GM18873 (cell line): ENCODE data around the gene EXD3.
A peak's percentile ranks its signal among the peaks of the same experiment; 100 is the strongest.

Source experiments
- ATAC-seq: cut with Tn5 transposase; IDR thresholded peaks from one replicate; pipeline ENCODE4 v1.9.1; 2021; ENCODE audit warnings: mild to moderate bottlenecking, moderate library complexity, moderate number of reproducible peaks; ENCODE audit not compliant: unreplicated experiment, low FRiP score

EXD3 gene

DNA sequence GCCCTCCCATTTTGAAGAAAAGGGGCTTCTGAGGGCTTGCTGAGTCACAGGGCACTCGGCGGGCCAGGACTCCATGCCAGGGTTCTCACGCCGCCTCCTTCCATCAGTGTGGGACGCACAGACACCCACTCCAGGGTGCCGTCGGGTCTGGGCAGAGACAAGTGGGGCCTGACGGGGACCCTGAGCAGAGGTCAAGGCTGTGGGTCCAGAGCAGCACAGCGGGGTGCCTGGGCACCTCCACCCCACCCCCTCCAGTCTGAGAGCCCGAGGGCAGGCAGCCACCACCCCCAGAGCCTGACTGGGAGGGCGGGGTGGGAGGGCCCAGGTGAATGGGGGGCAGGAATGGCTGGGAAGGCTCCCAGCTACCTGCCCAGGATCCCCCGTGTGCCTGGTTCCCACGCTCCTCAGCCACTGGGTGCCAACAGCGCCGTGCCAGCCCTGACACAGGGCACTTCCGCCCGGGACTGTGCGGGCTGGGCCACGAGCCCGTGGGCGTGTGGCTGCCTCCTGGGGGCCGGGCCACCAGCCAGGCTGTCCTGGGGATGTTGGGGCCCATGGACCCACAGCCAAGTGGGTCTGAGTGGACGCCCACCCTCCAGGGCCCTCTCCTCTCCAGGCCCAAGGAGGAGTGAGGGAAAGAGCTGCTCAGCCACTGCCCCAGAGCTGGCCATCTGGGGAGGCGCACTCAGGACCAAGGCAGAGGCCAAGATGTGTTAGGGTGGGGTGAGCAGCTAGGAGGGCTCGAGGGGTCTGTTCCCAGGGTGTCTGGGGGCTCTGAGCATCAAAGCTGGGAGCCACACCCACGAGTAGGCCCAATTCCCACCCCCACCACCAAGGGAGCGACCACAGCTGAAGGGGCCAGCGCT lies 110.7 kb downstream of the EXD3 start:
- ATAC-seq, result no peak

DNA sequence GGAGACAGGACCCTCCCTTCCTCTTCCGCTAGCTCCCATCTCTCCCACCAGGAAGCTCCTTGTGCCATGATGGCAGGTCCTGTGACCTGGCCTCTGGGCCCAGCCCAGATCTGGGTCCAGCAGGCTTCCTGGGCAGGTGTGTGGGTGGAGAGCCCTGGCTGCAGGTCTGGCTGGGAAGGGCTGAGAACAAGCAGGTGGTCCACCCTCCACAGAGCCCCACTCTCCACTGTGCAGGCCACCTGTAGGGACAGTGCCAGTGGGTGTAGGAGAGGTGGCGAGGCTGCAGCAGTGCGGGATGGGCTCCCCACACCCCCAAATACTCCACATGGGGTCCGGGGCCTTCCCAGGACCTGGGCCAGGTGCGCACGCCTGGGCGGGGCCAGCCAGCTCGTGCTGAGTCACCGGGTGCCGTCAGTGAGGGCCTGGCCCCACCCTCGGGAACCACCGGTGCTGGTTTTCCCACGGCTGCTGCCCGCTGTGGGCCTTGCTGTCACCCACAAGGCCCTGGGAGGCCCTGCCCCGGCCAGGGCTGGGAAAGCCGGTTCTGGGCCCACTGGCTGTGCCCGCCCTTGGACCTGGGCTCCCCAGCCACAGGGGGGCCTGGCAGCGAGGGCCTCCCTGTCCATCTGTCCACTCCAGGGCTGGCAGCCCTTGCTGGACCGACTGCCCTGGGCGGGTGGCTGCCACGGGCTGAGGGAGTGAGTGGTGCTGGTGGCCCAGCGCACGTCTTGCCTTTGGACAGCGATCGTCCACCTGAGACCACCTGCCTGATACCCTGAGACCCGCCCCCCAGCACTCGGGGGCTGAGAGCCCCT lies 111.6 kb downstream of the EXD3 start:
- no peak for ATAC-seq

DNA sequence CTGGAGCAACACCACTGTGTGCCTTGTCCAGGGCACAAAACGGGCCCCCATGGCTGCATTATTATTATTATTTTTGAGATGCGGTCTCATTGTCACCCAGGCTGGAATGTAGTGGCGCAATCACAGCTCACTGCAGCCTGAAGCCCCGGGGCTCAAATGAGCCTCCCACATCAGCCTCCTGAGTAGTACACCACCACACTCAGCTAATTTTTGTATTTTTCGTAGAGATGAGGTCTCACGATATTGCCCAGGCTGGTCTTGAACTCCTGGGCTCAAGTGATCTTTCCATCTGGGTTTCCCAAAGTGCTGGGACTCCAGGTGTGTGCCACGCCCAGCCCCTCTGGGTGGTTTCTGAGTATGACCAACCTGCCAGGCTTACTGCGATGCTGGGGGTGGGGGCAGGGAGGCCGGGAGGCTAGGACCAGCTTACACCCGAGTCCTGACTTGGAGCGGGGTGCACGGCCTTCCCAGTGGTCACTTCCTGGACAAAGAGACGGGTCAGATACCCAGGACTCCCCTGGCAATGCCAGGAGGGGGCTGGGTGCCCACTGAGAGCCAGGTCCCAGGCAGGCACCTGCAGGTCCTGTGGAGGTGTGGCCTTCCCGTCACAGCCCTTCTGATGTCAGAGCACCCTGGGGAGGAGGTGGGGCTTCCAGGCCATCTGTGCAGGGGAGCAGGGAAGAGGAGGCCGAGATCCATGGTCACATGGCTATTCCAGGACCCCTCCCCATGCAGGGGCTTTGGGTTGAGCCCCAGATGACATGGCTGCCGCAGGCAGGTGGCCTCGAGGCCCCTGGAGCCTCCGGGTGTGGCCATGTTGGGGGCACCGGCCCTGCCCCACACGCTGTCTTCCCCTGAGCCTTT lies 112.5 kb downstream of the EXD3 start:
- ATAC-seq, result no peak

DNA sequence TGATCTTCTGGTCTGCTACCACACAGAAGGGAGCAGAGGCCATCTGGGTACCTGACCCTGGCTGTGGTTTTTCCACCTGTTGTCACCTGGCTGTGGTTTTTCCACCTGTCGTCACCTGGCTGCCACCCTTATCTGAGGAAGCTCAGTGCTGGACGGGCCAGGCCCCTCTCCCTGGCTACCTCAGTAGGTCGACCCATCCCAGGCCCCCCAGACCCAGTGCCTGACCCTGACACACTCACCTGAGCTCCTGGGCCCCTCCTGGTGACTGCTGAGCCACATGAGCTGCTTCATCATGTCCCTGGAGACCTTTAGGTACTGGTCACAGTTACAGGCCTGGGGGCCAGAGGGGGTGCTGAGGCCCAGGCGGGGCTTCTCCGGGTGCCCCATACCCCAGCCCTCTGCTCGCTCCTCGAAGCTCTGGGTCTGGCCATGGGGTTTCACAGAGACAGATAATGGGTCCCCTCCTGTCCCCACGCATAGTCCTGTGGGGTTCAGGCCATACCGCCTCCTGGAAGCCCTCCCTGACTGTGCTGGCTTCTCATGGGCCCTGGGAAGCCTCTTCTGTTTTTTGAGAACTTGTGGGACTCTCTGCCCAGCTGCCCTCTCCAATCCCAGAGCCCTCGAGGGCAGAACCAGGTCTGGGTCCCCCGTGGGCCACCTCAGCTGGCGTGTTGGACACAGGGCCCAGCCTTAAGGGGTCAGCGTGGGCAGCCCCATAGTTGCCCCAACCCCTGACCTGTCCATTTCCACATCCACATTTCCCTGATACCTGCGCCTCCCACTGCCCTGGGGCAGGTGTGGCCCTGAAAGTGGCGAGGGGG lies 113.4 kb downstream of the EXD3 start:
- no peak for ATAC-seq

DNA sequence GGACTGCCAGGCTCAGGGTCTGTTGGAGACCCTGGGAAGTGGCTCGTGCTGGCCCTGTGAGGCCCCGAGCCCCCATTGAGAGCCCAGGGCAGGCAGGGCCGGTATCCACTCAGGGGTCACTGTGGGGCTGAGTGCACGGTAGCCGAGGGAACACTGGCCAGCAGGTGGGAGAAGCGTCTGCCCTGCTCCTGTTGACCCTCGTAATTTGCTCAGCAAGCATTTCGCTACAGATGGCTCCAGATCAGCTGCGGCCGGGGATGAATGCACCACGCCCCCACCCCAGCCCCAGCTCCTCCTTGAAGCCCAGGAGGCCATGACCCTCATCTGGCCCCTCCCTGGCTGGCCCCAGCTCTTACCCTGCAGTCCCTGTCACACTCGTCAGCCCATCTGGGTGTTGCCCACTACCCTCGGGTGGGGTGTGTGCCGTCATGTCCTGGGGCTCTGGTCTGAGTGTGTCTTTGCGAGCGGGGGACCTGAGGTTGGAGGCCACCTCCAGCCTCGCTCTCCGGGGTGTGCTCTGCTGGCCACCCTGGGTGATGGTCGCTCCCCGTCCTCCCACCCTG lies 114.8 kb downstream of the EXD3 start:
- ATAC-seq, result no peak

DNA sequence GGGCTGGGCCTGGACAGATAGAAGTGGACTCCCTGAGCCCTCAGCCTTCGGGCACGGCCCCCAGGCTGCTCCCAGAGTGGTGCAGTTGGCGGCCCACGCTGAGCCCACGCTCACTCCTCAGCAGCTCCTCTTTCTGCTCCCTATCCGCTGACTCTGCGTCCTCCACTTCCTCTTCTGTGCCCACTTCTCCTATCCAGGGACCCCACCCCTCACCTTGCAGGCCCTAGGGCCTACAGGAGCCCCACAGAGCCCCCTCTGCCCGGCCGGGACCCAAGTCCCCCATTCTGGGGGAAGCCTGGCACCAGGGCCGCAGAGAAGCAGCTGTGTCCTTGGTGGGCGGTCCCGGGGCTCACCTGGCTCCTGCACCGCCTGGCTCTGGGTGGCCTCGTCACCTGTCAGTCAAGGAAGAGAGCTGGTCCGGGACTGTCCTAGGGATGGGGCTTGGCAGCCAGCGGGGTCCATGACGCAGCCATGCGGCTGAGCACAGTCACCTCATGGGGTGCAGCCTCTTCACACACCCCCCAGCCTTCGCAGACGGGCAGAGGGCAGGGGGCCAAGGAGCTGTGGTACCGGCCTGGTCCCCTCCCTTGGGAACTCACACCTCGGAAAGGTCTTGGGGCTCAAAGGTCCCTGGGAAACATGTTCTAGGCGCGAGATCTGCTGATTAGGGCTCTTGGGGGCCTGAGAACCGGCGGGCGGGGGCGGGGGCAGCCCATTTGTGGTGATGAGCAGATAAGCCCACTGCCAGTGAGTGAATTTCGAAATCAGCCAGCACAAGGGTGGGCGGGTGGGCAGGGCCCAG lies 115.5 kb downstream of the EXD3 start:
- ATAC-seq, result no peak

DNA sequence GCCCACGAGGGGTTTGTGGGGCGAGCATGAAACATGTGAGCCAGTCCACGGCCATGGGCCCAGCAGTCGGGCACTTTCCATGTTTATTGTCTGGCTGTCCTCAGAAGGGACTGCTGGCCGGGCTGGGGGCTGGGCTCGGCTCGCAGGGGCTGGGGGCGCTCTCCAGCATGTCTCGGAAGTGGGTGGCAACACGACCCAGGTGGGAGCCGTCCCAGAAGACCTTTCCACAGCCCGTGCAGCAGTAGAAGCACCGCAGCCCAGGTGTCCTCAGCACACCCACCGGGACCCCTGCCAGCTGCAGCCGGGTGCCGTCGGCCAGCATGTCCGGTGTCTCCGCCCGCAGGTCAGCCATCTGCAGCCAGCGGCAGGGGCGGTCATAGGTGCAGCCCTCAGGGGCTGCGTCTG lies 116.1 kb downstream of the EXD3 start:
- ATAC-seq, result no peak

DNA sequence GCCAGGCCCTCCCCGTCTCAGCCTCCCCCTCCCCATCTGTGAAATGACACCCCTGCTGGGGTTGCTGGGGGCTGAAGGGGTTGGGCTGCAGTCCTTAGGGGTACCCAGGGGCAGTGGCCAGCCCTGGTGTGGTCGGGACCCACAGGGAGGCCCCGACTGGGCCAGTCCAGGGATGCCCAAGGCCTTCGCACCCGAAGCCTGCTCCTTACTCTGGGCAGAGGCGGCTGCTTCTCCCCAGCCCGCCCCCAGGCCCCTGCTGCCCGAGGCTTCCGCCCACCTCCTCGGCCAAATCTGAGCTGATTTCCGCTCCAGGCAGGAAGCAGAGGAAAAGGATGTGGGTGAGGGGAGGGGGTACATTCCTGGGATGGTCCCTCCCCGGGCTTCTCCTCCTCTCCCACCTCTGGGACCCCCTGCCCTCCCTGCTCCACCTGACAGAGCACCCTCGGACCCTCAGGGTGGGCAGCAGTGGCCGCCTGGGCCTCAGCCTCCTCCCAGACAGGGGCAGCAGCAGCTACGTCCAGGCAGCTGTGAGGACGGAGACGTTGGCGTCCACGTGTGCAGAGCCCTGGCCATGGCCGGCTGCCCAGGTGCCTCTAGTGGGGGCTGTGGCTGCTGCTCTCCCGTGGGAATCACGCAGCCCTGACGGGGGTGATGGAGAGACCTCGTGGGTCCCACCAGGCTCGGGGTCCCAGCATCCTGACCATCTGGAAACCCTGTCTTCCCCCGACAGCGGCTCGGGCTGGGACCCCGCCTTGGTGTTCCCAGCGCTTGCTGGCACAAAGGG lies 116.7 kb downstream of the EXD3 start:
- ATAC-seq, result no peak

DNA sequence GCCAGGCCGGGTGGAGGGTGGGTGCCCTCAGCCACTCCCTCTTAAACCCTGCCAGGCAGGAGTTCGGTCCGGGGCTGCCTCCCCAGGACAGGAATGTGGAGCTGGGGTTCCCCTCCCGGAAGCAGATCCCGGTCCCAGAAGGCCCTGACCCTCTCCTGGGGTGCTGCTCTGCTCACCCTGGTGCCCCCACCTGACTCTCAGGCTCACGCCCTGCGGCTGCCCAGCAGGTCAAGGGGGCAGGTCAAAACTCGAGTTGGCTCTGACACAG lies 117.2 kb downstream of the EXD3 start:
- no peak for ATAC-seq

DNA sequence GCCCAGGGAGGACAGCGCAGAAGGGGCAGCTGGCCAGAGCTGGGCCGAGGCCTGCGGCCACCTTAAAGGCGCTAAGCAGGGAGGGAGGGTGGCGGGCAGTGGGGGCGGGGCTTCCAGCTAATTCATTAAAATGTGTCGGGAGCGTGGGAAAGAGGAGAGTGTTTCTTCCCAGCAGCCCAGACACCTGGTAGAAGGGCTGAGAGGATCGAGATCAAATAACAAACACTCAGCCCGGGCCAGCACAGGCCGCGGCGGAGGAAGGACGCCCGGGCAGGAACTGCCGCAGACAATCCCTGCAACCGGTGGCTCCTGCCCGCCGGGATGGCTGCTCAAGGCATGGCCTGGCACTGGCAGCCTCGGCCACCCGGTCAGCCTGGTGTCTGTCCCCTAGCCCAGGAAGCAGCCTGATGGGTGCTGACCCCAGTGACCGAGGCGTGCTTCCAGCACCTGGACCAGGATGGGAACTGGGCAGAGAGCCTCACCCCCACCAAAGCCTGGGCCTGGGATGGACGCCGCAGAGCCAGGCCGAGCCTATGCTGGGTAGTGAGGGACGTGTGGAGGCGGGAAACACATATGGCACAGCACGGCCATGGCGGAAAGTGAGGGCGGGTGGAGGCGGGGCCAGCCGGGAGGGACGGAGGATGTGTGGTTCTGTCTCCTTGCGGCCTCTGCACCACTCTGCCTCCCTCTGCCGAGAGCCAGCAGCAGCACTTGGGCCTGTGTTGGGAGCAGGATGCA lies 117.7 kb downstream of the EXD3 start:
- ATAC-seq, result no peak

DNA sequence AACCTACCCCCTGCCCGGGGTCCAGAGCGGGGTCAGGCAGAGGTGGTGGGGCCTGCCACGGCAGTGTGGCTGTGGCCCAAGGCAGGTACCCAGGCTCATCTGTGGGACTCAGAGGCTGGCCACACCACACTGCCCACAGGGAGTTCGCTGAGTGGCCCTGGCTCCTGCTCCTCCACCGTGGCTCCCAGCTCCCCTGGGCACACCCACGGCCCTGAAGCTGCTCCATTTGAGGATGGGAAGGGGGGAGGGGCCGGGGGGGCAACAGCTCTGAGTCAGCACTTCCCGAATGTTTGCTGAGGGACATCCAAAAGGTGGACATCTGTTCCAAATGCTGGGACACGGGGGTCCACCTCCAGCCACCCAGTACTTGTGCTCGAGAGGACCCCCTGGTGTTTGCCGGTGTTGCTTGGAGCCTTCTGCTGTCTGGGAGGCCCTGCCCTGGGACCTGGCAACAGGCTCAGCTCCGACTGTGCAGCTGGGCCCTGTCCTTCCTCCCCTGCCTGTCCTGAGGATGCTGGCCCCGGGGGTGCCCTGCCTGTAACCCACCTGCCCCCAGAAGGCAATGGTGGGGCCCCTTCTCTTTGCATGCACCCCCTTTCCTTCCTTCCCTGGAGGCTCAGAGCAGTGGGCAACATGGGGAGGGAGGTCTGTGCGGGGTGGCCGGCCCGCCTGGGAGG lies 118.4 kb downstream of the EXD3 start:
- no peak for ATAC-seq

DNA sequence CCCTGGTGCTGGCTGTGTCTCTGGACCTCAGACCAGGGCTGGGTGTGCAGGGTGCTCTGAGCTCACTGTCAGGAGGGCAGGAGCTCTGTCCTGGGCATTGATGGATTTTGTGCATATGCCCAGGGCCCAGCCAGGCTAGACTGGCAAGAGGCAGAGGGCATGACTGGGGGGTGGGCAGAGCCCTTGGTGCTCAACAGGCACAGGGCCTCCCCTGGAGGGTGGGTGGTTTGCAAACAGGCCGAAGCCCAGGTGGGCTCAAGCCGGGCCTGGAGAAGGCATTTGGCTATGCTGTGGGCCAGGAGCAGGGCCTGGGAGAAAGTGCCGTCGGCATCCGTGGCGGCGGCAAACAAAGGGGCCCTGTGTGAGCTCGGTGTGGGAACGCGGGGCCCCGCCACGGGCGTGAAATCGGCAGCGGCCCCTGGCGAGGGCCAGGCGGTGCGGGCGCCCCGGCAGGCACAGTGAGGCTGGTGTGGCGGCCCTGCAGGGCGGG lies 119.0 kb downstream of the EXD3 start:
- no peak for ATAC-seq

DNA sequence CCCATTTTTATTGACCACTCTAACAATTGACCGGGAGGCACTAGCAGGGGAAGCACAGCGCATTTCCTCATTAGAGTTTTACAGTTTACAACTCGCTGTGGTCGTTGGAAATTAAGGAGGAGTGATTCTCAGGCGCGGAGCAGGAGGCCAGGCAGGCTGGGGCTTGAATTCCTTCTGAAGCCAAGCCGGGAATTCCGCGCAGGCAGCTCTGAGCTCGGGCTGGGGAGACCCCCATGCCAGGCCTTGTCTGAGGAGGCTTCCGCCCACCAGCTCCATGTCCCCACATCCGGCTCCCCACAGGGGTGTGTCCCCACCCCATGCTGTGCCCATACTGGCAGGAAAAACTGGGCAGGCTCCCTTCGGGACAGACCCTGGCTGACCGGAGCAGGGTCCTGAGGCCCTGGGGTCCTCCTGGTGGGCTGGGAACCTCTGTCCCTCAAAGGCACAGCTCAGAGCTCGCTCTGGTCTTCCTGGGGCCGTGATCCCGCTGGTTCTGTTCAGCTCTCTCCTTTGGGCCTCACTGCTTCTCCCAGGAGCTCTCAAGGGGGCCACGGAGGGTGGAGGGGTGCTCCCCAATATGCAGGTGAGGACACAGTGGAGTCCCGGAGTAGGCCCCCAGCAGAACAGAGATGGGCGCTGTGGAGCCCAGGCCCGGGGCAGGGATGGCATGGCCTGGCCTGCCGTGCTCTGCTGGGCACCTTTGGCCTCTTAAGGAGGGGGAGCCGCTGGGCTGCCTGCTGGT lies 119.6 kb downstream of the EXD3 start:
- no peak for ATAC-seq

DNA sequence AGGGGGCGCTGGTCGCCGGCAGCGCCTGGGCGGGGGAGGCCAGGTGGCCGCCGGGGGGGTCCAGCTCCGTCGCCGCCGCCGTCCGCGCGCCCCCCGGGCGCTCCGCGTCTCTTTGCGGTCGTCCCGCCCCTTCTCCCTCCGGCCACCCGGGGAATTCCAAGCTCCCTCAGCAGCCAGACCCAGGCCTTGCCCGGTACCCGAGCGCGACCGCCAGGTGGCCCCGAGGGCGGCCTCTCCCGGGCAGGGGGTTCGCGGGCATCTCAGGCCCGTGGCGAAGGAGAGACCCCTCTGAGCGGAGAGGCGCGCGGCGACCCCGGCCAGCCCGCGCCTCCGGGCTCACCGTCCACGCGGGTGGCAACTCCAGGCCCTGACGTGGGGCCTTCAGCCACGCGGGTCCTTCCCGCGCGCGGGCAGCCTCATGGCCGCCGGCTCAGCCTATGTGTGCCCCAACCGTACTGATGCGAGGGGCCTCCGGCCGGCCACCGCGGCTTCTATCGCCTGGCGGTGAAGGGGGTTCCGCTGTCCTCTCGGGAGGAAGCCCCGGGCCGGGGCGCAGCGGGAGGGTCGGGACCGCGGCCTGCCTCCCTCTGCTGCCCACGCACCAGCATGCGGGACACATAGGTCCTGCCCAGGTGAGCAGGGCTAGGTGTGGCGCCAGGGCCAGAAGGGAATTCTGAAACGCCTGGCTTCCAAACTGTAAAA lies 120.4 kb downstream of the EXD3 start:
- peak; percentile 37 for ATAC-seq

DNA sequence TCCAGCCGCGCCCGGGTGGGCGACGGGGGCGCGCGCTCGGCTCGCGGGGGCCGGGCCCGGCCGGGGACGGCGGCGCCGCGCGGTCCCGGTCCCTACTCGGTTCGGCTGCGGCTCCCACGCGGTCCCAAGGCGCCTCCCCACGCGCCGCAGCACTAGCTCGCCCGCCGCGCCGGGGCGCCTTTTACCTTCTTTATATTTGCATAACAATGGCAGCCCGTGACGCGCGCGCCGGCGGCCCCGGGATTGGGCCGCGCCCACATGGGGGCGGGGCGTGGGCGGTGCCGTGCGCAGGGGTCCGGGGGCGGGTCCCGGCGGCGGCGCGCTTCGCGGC lies 120.9 kb downstream of the EXD3 start, which contains the start of gene NRARP:
Gene NRARP, minus strand, starts transcription at position 154 of the 331 bp plus-strand sequence. CDS start 343 bp downstream, outside the sequence.
- ATAC-seq, result peak; percentile 48
